K562 (cell line): ENCODE measurements around the gene NUDT21. TPM values are rescaled to one million over a fixed set of nuclear protein-coding genes. Genes with fewer than 3 reads are reported as not detected.

Source experiments
- CBFA2T2 ChIP-seq: fragments of 450-650 bp; conservative IDR thresholded peaks from 2 replicates; pipeline ENCODE4 v1.6.1; 2017; ENCODE audit warnings: mild to moderate bottlenecking
- DNMT1 ChIP-seq: fragments of 450-650 bp; IDR thresholded peaks from 2 replicates; pipeline ENCODE4 v1.6.1; 2016; ENCODE audit warnings: antibody characterized with exemption, mild to moderate bottlenecking
- KLF10 ChIP-seq: fragments of 250-450 bp; sonication (Bioruptor Pico); IDR thresholded peaks from 2 replicates; pipeline ENCODE4 v1.6.1; 2021; ENCODE audit warnings: matching md5 sums
- POLR2G ChIP-seq: fragments of 200-400 bp; formaldehyde crosslinking; IDR thresholded peaks from 2 replicates; pipeline ENCODE4 v1.6.1; 2017; ENCODE audit warnings: low read depth, mild to moderate bottlenecking, antibody characterized with exemption, low read length, moderate library complexity
- RAD51 ChIP-seq: fragments of 450-650 bp; IDR thresholded peaks from 2 replicates; pipeline ENCODE4 v1.7.1; 2016; ENCODE audit warnings: low read depth, mild to moderate bottlenecking, borderline replicate concordance
- VEZF1 ChIP-seq: fragments of 200-800 bp; sonication (Bioruptor generic); IDR thresholded peaks from 2 replicates; pipeline ENCODE4 v1.6.1; 2017; ENCODE audit warnings: missing genetic modification characterization, missing compliant biosample characterization
- XRCC5 ChIP-seq: fragments of 200-400 bp; formaldehyde crosslinking; IDR thresholded peaks from 2 replicates; pipeline ENCODE4 v1.6.1; 2017; ENCODE audit warnings: low read depth, mild to moderate bottlenecking, low read length
- ZFX ChIP-seq: sonication (generic); formaldehyde crosslinking; IDR thresholded peaks from 2 replicates; pipeline ENCODE4 v1.8.0; 2022; ENCODE audit warnings: mild to moderate bottlenecking, missing genetic modification reagents, moderate library complexity
- ZNF165 ChIP-seq: fragments of 250-450 bp; sonication (Bioruptor Pico); IDR thresholded peaks from 2 replicates; pipeline ENCODE4 v1.4.0; 2020; ENCODE audit warnings: borderline replicate concordance
- ZNF586 ChIP-seq: fragments of 450-650 bp; formaldehyde crosslinking; conservative IDR thresholded peaks from 2 replicates; pipeline ENCODE4 v1.4.0; 2020; ENCODE audit warnings: mild to moderate bottlenecking, moderate library complexity
- ZNF76 ChIP-seq: fragments of 250-450 bp; sonication (Bioruptor Pico); IDR thresholded peaks from 2 replicates; pipeline ENCODE4 v1.4.0; 2020; ENCODE audit warnings: mild to moderate bottlenecking, moderate library complexity, borderline replicate concordance
- polyA plus RNA-seq, 8 experiments: library from polyadenylated mRNA; depleted of rRNA in 4 of 8; stranded (reverse) in 5 of 8; unstranded in 3 of 8; fragments of >200 nt; fragmentation: Nextera tagmentation in 2 of 8; fragmentation: Illumina TruSeq in 1 of 8; extraction: Ambion mirVana in 2 of 8; extraction: Trizol in 1 of 8; gene quantifications; 2 replicates each; pipeline versions ENCODE4 v1.2.1 to v1.2.3, GENCODE V29; 2011 to 2014; ENCODE audit warnings: inconsistent platforms in 1 of 8, missing spikeins in 1 of 8
- total RNA-seq, 7 experiments: library from RNA; depleted of rRNA in 6 of 7; stranded (reverse); fragments of >200 nt in 6 of 7; fragmentation: Illumina TruSeq in 2 of 7; extraction: Trizol in 2 of 7; gene quantifications; 2 replicates each; pipeline versions ENCODE4 v1.2.1 to v1.2.3, GENCODE V29; 2011 to 2021; ENCODE audit warnings: low replicate concordance in 1 of 7
- TF ChIP-seq, protein P1 (sequence below): fragments of 250-450 bp; sonication (Bioruptor Pico); IDR thresholded peaks from 2 replicates; pipeline ENCODE4 v1.8.0; 2022; ENCODE audit warnings: inconsistent platforms
- TF ChIP-seq, protein P2 (sequence below): fragments of 250-450 bp; sonication (Bioruptor Pico); IDR thresholded peaks from 2 replicates; pipeline ENCODE4 v1.8.0; 2021; ENCODE audit warnings: moderate library complexity, mild to moderate bottlenecking, inconsistent platforms
- TF ChIP-seq, protein P3 (sequence below): fragments of 450-650 bp; IDR thresholded peaks from 2 replicates; pipeline ENCODE4 v1.7.0; 2016; ENCODE audit warnings: borderline replicate concordance
- TF ChIP-seq, protein P4 (sequence below): conservative IDR thresholded peaks from 2 replicates; pipeline ENCODE4 v1.6.1; 2011; ENCODE audit warnings: low read depth, mild to moderate bottlenecking, low read length; ENCODE audit not compliant: control insufficient read depth
- TF ChIP-seq, protein P5 (sequence below): fragments of 450-650 bp; conservative IDR thresholded peaks from 2 replicates; pipeline ENCODE4 v1.6.1; 2016; ENCODE audit warnings: missing genetic modification characterization, low read depth, mild to moderate bottlenecking, control low read depth, missing compliant biosample characterization

Gene NUDT21
- total and polyA plus RNA-seq, 9 of the 15 experiments (the other 6 are each of a cell fraction or from before 2014, with no cell fraction given) = 62.4 to 218 (median 121) TPM

GRCh38 chr16:56451753-56452689, 889 bp upstream of the NUDT21 start (continued):
- peak; percentile 53; the same call in 1 of the 2 replicates for TF ChIP-seq ZFX (CRISPR knock-in tag)
- TF ChIP-seq ZNF76 = no peak
- TF ChIP-seq, protein P1, sequence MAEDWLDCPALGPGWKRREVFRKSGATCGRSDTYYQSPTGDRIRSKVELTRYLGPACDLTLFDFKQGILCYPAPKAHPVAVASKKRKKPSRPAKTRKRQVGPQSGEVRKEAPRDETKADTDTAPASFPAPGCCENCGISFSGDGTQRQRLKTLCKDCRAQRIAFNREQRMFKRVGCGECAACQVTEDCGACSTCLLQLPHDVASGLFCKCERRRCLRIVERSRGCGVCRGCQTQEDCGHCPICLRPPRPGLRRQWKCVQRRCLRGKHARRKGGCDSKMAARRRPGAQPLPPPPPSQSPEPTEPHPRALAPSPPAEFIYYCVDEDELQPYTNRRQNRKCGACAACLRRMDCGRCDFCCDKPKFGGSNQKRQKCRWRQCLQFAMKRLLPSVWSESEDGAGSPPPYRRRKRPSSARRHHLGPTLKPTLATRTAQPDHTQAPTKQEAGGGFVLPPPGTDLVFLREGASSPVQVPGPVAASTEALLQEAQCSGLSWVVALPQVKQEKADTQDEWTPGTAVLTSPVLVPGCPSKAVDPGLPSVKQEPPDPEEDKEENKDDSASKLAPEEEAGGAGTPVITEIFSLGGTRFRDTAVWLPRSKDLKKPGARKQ (CRISPR knock-in tag) = no peak
- no peak for TF ChIP-seq RAD51
- no peak for TF ChIP-seq XRCC5
- TF ChIP-seq KLF10 (CRISPR knock-in tag) = no peak
- TF ChIP-seq, protein P2, sequence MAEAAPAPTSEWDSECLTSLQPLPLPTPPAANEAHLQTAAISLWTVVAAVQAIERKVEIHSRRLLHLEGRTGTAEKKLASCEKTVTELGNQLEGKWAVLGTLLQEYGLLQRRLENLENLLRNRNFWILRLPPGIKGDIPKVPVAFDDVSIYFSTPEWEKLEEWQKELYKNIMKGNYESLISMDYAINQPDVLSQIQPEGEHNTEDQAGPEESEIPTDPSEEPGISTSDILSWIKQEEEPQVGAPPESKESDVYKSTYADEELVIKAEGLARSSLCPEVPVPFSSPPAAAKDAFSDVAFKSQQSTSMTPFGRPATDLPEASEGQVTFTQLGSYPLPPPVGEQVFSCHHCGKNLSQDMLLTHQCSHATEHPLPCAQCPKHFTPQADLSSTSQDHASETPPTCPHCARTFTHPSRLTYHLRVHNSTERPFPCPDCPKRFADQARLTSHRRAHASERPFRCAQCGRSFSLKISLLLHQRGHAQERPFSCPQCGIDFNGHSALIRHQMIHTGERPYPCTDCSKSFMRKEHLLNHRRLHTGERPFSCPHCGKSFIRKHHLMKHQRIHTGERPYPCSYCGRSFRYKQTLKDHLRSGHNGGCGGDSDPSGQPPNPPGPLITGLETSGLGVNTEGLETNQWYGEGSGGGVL (CRISPR knock-in tag) = no peak
- no peak for TF ChIP-seq ZNF586 (CRISPR knock-in tag)
- TF ChIP-seq, protein P3, sequence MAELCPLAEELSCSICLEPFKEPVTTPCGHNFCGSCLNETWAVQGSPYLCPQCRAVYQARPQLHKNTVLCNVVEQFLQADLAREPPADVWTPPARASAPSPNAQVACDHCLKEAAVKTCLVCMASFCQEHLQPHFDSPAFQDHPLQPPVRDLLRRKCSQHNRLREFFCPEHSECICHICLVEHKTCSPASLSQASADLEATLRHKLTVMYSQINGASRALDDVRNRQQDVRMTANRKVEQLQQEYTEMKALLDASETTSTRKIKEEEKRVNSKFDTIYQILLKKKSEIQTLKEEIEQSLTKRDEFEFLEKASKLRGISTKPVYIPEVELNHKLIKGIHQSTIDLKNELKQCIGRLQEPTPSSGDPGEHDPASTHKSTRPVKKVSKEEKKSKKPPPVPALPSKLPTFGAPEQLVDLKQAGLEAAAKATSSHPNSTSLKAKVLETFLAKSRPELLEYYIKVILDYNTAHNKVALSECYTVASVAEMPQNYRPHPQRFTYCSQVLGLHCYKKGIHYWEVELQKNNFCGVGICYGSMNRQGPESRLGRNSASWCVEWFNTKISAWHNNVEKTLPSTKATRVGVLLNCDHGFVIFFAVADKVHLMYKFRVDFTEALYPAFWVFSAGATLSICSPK = no peak
- no peak for TF ChIP-seq DNMT1
- TF ChIP-seq ZNF165 = no peak
- TF ChIP-seq VEZF1 (CRISPR knock-in tag) = no peak; the same call in 1 of the 2 replicates
- TF ChIP-seq, protein P4, sequence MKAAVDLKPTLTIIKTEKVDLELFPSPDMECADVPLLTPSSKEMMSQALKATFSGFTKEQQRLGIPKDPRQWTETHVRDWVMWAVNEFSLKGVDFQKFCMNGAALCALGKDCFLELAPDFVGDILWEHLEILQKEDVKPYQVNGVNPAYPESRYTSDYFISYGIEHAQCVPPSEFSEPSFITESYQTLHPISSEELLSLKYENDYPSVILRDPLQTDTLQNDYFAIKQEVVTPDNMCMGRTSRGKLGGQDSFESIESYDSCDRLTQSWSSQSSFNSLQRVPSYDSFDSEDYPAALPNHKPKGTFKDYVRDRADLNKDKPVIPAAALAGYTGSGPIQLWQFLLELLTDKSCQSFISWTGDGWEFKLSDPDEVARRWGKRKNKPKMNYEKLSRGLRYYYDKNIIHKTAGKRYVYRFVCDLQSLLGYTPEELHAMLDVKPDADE = 0 out of 2 replicates have a peak, but pooled peaks have one; percentile 12
- TF ChIP-seq POLR2G = no peak
- TF ChIP-seq, protein P5, sequence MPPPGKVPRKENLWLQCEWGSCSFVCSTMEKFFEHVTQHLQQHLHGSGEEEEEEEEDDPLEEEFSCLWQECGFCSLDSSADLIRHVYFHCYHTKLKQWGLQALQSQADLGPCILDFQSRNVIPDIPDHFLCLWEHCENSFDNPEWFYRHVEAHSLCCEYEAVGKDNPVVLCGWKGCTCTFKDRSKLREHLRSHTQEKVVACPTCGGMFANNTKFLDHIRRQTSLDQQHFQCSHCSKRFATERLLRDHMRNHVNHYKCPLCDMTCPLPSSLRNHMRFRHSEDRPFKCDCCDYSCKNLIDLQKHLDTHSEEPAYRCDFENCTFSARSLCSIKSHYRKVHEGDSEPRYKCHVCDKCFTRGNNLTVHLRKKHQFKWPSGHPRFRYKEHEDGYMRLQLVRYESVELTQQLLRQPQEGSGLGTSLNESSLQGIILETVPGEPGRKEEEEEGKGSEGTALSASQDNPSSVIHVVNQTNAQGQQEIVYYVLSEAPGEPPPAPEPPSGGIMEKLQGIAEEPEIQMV (tag) = no peak
- no peak for TF ChIP-seq CBFA2T2
